Measurements from ENCODE around the gene ATP2C2. TPM values are rescaled to one million over a fixed set of nuclear protein-coding genes. Genes with fewer than 3 reads are reported as not detected.
"Not testable (repeated sequence)": the region's sequence is repeated elsewhere in the genome, so short reads cannot be mapped to it uniquely, and the experiment has no call there.

ATP2C2 gene
- polyA plus RNA-seq, 1 of the 3 experiments (the other 2 are of a cell fraction): 0.33 TPM

DNA sequence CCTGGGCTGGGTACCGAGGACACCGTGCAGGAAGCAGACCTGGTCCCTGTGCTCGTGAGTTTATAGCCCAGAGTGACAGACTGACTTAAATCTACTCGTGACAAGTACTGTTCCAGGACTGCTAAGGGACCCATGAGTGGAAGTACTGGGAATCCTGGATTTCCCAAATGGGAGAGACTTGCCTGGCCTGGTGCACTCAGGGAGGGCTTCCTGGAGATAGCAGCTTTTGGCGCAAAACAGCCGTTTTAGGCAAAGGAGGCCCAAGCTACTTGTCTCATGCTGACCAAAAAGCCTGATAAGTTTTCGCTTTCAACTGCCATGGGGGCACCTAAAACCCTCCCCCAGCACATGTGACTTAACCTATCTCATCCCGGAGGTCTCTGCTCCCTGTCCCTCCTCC lies 51.4 kb downstream of the ATP2C2 start:
- Histone ChIP-seq H3K4me1 (ENCODE audit: control insufficient read depth in 1 of 2, insufficient read depth in 2 of 2, low read depth in 1 of 2, low read length in 1 of 2) (no peaks in the 10 kb centered on the region; a peak in 1 of 4 replicates), H3K79me2 (ENCODE audit: insufficient read depth) (no peaks in the 10 kb centered on the region), H2AFZ (ENCODE audit: low read depth) (no peak overlapping the region), H3K36me3 (replicated peaks in 1 of 2; ENCODE audit: control insufficient read depth in 1 of 2, insufficient read depth in 2 of 2, low read length in 1 of 2) (no peaks in the 10 kb centered on the region), H3K9me2 (no peaks in the 10 kb centered on the region), H3K27me3 (ENCODE audit: insufficient read depth) (peaks cover 7% of the 10 kb centered on the region), H4K20me1 (ENCODE audit: insufficient read depth) (no peaks in the 10 kb centered on the region), H3F3A (replicated peaks; ENCODE audit: insufficient read depth) (no peaks in the 10 kb centered on the region), H3K27ac (ENCODE audit: low read depth in 2 of 2, low read length in 1 of 2) (no peak overlapping the region), H3K4me2 (no peak overlapping the region), H3K9ac (no peak overlapping the region), H3K9me3 (no peaks in the 10 kb centered on the region), H3K4me3 (ENCODE audit: low read depth in 2 of 2, low read length in 1 of 2) (no peak overlapping the region)
- no peak for TF ChIP-seq USF2 (IDR thresholded peaks at IDR 0.05; ENCODE audit: borderline replicate concordance, low read depth, low read length)
- no peak for TF ChIP-seq ELF1 (IDR thresholded peaks at IDR 0.05)
- TF ChIP-seq RFX5 (IDR thresholded peaks at IDR 0.05; ENCODE audit: low read length): no peak
- POLR2A ChIA-PET: no interaction called here
- CTCF ChIA-PET: no interaction called here
- DNase-seq: no peak
- 58% methylated on average over 8 of the region's 8 CpGs for WGBS (ENCODE audit: low lambda C conversion rate)

DNA sequence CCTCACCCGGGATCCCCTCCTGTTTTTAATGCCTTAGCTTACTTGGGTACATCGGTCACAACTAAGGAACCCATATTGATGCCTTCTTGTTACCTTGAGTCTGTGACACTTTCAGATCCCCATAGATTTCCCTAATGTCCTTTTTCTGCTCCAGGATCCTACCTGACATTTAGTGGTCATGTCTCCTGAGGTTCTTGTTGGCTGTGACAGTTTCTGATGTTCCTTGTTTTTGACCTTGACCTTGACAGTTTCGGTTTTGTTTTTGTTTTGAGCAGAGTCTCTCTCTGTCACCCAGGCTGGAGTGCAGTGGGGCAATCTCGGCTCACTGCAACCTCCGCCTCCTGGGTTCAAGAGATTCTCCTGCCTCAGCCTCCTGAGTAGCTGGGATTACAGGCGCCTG lies 52.2 kb downstream of the ATP2C2 start:
- H3K4me3 ChIP-seq (ENCODE audit: low read depth in 2 of 2, low read length in 1 of 2); H3F3A ChIP-seq (replicated peaks; ENCODE audit: insufficient read depth); H3K9ac ChIP-seq; DNase-seq; H3K79me2 ChIP-seq (ENCODE audit: insufficient read depth); H2AFZ ChIP-seq (ENCODE audit: low read depth); H4K20me1 ChIP-seq (ENCODE audit: insufficient read depth); H3K9me2 ChIP-seq; H3K27ac ChIP-seq (ENCODE audit: low read depth in 2 of 2, low read length in 1 of 2); H3K9me3 ChIP-seq; H3K4me2 ChIP-seq; POLR2A ChIA-PET; H3K4me1 ChIP-seq (ENCODE audit: control insufficient read depth in 1 of 2, insufficient read depth in 2 of 2, low read depth in 1 of 2, low read length in 1 of 2); H3K36me3 ChIP-seq (replicated peaks in 1 of 2; ENCODE audit: control insufficient read depth in 1 of 2, insufficient read depth in 2 of 2, low read length in 1 of 2); H3K27me3 ChIP-seq (ENCODE audit: insufficient read depth); CTCF ChIA-PET: not testable (repeated sequence)
- WGBS (ENCODE audit: low lambda C conversion rate): 61% methylated on average over 6 of the region's 6 CpGs

- Histone ChIP-seq H3K27me3 (ENCODE audit: insufficient read depth) (no peaks in the 10 kb centered on the region; the same call in 1 of the 2 replicates), H3K79me2 (ENCODE audit: insufficient read depth) (no peaks in the 10 kb centered on the region), H3K4me2 (no peak overlapping the region), H4K20me1 (ENCODE audit: insufficient read depth) (no peaks in the 10 kb centered on the region), H3K9me3 (no peaks in the 10 kb centered on the region), H3K36me3 (replicated peaks in 1 of 2; ENCODE audit: control insufficient read depth in 1 of 2, insufficient read depth in 2 of 2, low read length in 1 of 2) (no peaks in the 10 kb centered on the region), H3K4me3 (ENCODE audit: low read depth in 2 of 2, low read length in 1 of 2) (no peak overlapping the region), H3F3A (replicated peaks; ENCODE audit: insufficient read depth) (no peaks in the 10 kb centered on the region), H3K9me2 (no peaks in the 10 kb centered on the region), H3K27ac (ENCODE audit: low read depth in 2 of 2, low read length in 1 of 2) (no peak overlapping the region), H2AFZ (ENCODE audit: low read depth) (no peak overlapping the region), H3K9ac (no peak overlapping the region), H3K4me1 (ENCODE audit: control insufficient read depth in 1 of 2, insufficient read depth in 2 of 2, low read depth in 1 of 2, low read length in 1 of 2) (no peaks in the 10 kb centered on the region; a peak in 1 of 4 replicates)
- CTCF ChIA-PET: no interaction called here
- POLR2A ChIA-PET: no interaction called here
- 83% methylated on average over 21 of the region's 21 CpGs for WGBS (ENCODE audit: low lambda C conversion rate)
- no peak for TF ChIP-seq NFIC (IDR thresholded peaks at IDR 0.05; ENCODE audit: borderline replicate concordance)
- TF ChIP-seq, protein P1, sequence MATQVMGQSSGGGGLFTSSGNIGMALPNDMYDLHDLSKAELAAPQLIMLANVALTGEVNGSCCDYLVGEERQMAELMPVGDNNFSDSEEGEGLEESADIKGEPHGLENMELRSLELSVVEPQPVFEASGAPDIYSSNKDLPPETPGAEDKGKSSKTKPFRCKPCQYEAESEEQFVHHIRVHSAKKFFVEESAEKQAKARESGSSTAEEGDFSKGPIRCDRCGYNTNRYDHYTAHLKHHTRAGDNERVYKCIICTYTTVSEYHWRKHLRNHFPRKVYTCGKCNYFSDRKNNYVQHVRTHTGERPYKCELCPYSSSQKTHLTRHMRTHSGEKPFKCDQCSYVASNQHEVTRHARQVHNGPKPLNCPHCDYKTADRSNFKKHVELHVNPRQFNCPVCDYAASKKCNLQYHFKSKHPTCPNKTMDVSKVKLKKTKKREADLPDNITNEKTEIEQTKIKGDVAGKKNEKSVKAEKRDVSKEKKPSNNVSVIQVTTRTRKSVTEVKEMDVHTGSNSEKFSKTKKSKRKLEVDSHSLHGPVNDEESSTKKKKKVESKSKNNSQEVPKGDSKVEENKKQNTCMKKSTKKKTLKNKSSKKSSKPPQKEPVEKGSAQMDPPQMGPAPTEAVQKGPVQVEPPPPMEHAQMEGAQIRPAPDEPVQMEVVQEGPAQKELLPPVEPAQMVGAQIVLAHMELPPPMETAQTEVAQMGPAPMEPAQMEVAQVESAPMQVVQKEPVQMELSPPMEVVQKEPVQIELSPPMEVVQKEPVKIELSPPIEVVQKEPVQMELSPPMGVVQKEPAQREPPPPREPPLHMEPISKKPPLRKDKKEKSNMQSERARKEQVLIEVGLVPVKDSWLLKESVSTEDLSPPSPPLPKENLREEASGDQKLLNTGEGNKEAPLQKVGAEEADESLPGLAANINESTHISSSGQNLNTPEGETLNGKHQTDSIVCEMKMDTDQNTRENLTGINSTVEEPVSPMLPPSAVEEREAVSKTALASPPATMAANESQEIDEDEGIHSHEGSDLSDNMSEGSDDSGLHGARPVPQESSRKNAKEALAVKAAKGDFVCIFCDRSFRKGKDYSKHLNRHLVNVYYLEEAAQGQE (IDR thresholded peaks at IDR 0.05; ENCODE audit: low read depth, low read length): no peak
- no peak for DNase-seq
Observed at GRCh38 chr16:84421081-84421937, 53.0 kb downstream of the ATP2C2 start.

All from SK-N-SH (cell line).